ENCODE data around the gene MAGI2. TPM values are rescaled to one million over a fixed set of nuclear protein-coding genes. Genes with fewer than 3 reads are reported as not detected.
"Not testable (repeated sequence)": the region's sequence is repeated elsewhere in the genome, so short reads cannot be mapped to it uniquely, and the experiment has no call there.

MAGI2 gene
- polyA plus RNA-seq, 1 experiment, result 0.81 TPM

- Histone ChIP-seq H3K36me3 (ENCODE audit: control insufficient read depth, insufficient read depth, low read length) (no peaks in the 10 kb centered on the region), H3K4me3 (ENCODE audit: low read depth, low read length) (no peak overlapping the region), H3K27me3 (ENCODE audit: control insufficient read depth, insufficient read depth, low read length) (no peaks in the 10 kb centered on the region)
- TF ChIP-seq CTCF (IDR thresholded peaks at IDR 0.05; ENCODE audit: insufficient read depth, low read depth, low read length), result no peak
- ChIA-PET CTCF (no interaction called here), POLR2A (no interaction called here)
- DNase-seq (ENCODE audit: low read depth), result no peak
Observed at GRCh38 chr7:78326876-78327275, 1126.6 kb downstream of the MAGI2 start.

DNA sequence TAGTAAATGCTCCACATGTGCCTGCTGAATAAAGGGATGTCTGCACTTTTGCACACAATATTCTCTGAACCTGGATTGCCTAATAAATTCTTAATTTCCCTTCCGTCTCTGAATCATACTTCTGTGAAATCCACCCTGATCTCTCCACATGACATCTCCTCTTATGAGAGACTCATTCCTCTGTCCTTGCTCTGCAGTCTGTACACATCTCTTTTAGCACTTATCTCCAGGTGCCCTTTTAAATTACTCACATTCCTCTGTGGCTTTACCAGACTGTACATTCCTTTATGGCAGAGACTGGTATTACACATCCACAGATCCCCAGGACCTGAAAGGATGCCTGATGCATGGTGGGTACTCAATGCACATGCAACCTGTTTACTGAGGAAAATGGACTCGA, 1127.3 kb downstream of the MAGI2 start:
- TF ChIP-seq CTCF (IDR thresholded peaks at IDR 0.05; ENCODE audit: insufficient read depth, low read depth, low read length), result no peak
- CTCF ChIA-PET, result no interaction called here
- no peak overlapping the region for H3K4me3 ChIP-seq (ENCODE audit: low read depth, low read length)
- no peaks in the 10 kb centered on the region for H3K36me3 ChIP-seq (ENCODE audit: control insufficient read depth, insufficient read depth, low read length)
- POLR2A ChIA-PET, result no interaction called here
- H3K27me3 ChIP-seq (ENCODE audit: control insufficient read depth, insufficient read depth, low read length), result no peaks in the 10 kb centered on the region
- peak; percentile 39 for DNase-seq (ENCODE audit: low read depth)

DNA sequence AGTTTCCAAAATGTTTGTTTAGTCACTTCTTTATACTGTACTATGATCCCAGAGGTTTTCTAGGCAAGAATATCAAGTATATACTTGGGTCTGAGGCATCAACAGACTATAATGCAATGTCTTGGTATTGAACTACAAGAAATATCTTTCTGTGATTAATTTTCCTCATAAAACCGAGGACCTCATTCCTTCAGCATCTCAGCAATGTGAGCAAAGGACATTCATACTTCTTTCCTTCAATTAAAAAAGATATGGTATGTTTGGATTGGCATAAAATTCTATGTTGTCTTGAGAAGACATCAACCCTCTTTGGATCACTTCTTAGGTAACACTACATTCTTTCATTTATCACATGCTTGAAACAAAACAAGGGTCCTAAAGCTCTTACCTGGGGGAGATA, 1130.3 kb downstream of the MAGI2 start:
- no peaks in the 10 kb centered on the region for H3K36me3 ChIP-seq (ENCODE audit: control insufficient read depth, insufficient read depth, low read length)
- ChIA-PET CTCF (no interaction called here), POLR2A (no interaction called here)
- DNase-seq (ENCODE audit: low read depth), result peak; percentile 60
- H3K4me3 ChIP-seq (ENCODE audit: low read depth, low read length), result no peak overlapping the region
- TF ChIP-seq CTCF (IDR thresholded peaks at IDR 0.05; ENCODE audit: insufficient read depth, low read depth, low read length), result no peak
- no peaks in the 10 kb centered on the region for H3K27me3 ChIP-seq (ENCODE audit: control insufficient read depth, insufficient read depth, low read length)

DNA sequence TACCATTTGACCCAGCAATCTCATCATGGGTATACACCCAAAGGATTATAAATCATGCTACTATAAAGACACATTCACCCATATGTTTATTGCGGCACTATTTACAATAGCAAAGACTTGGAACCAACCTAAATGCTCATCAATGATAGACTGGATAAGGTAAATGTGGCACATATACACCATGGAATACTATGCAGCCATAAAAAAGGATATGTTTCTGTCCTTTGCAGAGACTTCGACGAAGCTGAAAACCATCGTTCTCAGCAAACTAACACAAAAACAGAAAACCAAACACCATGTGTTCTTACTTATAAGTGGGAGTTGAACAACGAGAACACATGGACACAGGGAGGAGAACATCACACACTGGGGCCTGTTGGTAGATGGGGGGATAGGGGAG, 1131.2 kb downstream of the MAGI2 start:
- H3K4me3 ChIP-seq (ENCODE audit: low read depth, low read length); POLR2A ChIA-PET; H3K36me3 ChIP-seq (ENCODE audit: control insufficient read depth, insufficient read depth, low read length); DNase-seq (ENCODE audit: low read depth); CTCF ChIA-PET; H3K27me3 ChIP-seq (ENCODE audit: control insufficient read depth, insufficient read depth, low read length): not testable (repeated sequence)

GRCh38 chr7:78317371-78317770, 1136.1 kb downstream of the MAGI2 start:
- no peak for DNase-seq (ENCODE audit: low read depth)
- no peak overlapping the region for H3K4me3 ChIP-seq (ENCODE audit: low read depth, low read length)
- TF ChIP-seq CTCF (IDR thresholded peaks at IDR 0.05; ENCODE audit: insufficient read depth, low read depth, low read length), result no peak
- CTCF ChIA-PET, result no interaction called here
- POLR2A ChIA-PET, result no interaction called here
- H3K36me3 ChIP-seq (ENCODE audit: control insufficient read depth, insufficient read depth, low read length), result no peaks in the 10 kb centered on the region
- H3K27me3 ChIP-seq (ENCODE audit: control insufficient read depth, insufficient read depth, low read length), result no peaks in the 10 kb centered on the region

DNA sequence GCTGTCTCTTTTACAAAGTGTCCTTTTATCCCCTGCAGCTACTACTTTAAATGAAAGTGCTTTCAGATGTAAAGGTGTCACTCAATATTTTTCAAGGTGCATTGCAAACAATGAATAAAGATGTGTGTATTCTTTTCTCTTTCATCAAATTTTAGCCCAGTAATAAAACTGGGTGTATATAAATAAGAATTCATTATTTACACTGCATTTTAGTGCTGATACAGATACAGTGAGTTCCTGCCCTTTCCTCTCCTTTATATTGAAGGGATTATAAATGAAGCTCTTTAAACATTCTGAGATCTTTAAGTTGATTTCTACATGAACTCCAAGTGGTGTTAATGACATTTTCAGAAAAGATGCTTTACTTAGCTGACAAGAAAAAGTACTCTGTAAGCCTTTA, 1137.4 kb downstream of the MAGI2 start:
- H3K27me3 ChIP-seq (ENCODE audit: control insufficient read depth, insufficient read depth, low read length), result no peaks in the 10 kb centered on the region
- ChIA-PET CTCF (no interaction called here), POLR2A (no interaction called here)
- H3K36me3 ChIP-seq (ENCODE audit: control insufficient read depth, insufficient read depth, low read length), result no peaks in the 10 kb centered on the region
- DNase-seq (ENCODE audit: low read depth), result no peak
- TF ChIP-seq CTCF (IDR thresholded peaks at IDR 0.05; ENCODE audit: insufficient read depth, low read depth, low read length), result no peak
- H3K4me3 ChIP-seq (ENCODE audit: low read depth, low read length), result no peak overlapping the region

Data from BJ (cell line).